Measurements from ENCODE around the gene ZNF500.

The ZNF500 gene

GRCh38 chr16:4749700-4750257 lies 17.2 kb downstream of the ZNF500 start:
- DNase-seq (ENCODE audit: low read depth), result no peak
- TF ChIP-seq CTCF (IDR thresholded peaks at IDR 0.05; ENCODE audit: insufficient read depth, low read depth, low read length, missing control alignments), result no peak
- H3K4me3 ChIP-seq (ENCODE audit: low read length), result no peak overlapping the region

- no peak for DNase-seq (ENCODE audit: low read depth)
- no peak overlapping the region for H3K4me3 ChIP-seq (ENCODE audit: low read length)
- TF ChIP-seq CTCF (IDR thresholded peaks at IDR 0.05; ENCODE audit: insufficient read depth, low read depth, low read length, missing control alignments), result no peak
Observed at GRCh38 chr16:4748682-4749411, 18.1 kb downstream of the ZNF500 start.

- no peak overlapping the region for H3K4me3 ChIP-seq (ENCODE audit: low read length)
- no peak for TF ChIP-seq CTCF (IDR thresholded peaks at IDR 0.05; ENCODE audit: insufficient read depth, low read depth, low read length, missing control alignments)
- no peak for DNase-seq (ENCODE audit: low read depth)
Observed at GRCh38 chr16:4747906-4748681, 18.9 kb downstream of the ZNF500 start.

- no peak for DNase-seq (ENCODE audit: low read depth)
- no peak overlapping the region for H3K4me3 ChIP-seq (ENCODE audit: low read length)
- TF ChIP-seq CTCF (IDR thresholded peaks at IDR 0.05; ENCODE audit: insufficient read depth, low read depth, low read length, missing control alignments), result no peak
Observed at GRCh38 chr16:4746991-4747574, 19.9 kb downstream of the ZNF500 start.

- H3K4me3 ChIP-seq (ENCODE audit: low read length), result no peak overlapping the region
- no peak for TF ChIP-seq CTCF (IDR thresholded peaks at IDR 0.05; ENCODE audit: insufficient read depth, low read depth, low read length, missing control alignments)
- DNase-seq (ENCODE audit: low read depth), result no peak
Observed at GRCh38 chr16:4746215-4746614, 20.7 kb downstream of the ZNF500 start.

- TF ChIP-seq CTCF (IDR thresholded peaks at IDR 0.05; ENCODE audit: insufficient read depth, low read depth, low read length, missing control alignments), result no peak
- DNase-seq (ENCODE audit: low read depth), result no peak
Observed at GRCh38 chr16:4745274-4745569, 21.7 kb downstream of the ZNF500 start.

More at GRCh38 chr16:4745274-4745569, 21.7 kb downstream of the ZNF500 start:
- no peak overlapping the region for H3K4me3 ChIP-seq (ENCODE audit: low read length)

All from epithelial cell of esophagus (primary cell).